H1 (cell line): Measurements from ENCODE around the gene FLNA. TPM values are rescaled to one million over a fixed set of nuclear protein-coding genes. Genes with fewer than 3 reads are reported as not detected.

ENCODE experiments used
- CHD2 ChIP-seq: IDR thresholded peaks from 2 replicates; pipeline ENCODE4 v1.6.1; 2012; ENCODE audit warnings: low read length, improper control_type of control experiment
- JUND ChIP-seq: IDR thresholded peaks from 2 replicates; pipeline ENCODE4 v1.6.1; 2011; ENCODE audit warnings: mild to moderate bottlenecking, improper control_type of control experiment, low read length
- NANOG ChIP-seq: IDR thresholded peaks from 2 replicates; pipeline ENCODE4 v1.6.1; 2011; ENCODE audit warnings: low read length, low read depth, mild to moderate bottlenecking, inconsistent platforms; ENCODE audit not compliant: insufficient read depth, poor library complexity, severe bottlenecking
- SP2 ChIP-seq: IDR thresholded peaks from 2 replicates; pipeline ENCODE4 v1.6.1; 2012; ENCODE audit warnings: mild to moderate bottlenecking, low read length, inconsistent platforms
- polyA plus RNA-seq, 7 experiments: library from polyadenylated mRNA; depleted of rRNA in 3 of 7; stranded (reverse) in 5 of 7; unstranded in 2 of 7; fragments of >200 nt in 5 of 7; fragments of 200-250 nt in 2 of 7; gene quantifications; 1 replicate in 5 of 7; 2 replicates in 1 of 7; 4 replicates in 1 of 7; pipeline versions ENCODE4 v1.2.1 to v1.2.3, GENCODE V29; 2011 to 2013; ENCODE audit warnings: missing spikeins in 2 of 7, mixed read lengths in 2 of 7
- total RNA-seq: library from RNA; stranded (reverse); fragmentation: NEBNext Ultra II Directional; extraction: Animal tissue kit (Norgen Biotek cat#: 25700); gene quantifications from 2 replicates; pipeline ENCODE4 v1.2.1, GENCODE V29; 2021

FLNA gene
- total and polyA plus RNA-seq, 2 of the 8 experiments (the other 6 are each of a cell fraction or from before 2014, with no cell fraction given), result 315 to 925 TPM

DNA sequence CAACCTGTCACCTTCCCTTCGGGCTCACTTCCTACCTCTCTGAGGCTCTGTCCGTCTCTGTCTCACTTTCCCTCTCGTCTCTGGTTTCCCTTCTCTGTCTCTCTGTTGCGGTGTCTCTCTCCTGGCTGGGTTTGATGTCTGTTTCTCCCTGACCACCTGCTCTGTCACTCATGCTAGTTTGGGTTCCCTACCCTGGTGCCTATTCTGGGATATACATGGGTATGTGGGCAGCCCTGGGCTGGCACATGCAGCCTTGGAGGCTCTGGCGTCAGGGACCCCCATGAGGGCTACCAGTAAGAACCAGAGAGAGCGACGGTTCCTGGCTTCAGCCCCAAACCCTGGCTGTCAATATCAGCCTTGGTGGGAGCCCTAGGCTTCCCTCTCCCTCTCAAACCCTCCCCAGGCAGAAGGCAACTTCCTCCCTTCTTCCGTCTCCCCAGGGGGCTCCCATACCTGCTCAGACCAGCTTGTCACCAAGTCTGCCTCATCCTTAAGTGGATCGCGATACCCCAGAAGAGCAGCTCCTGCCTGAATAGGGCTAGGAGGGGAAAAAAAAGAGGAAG, 34.3 kb upstream of the FLNA start (continued):
- TF ChIP-seq NANOG, result no peak
- no peak for TF ChIP-seq JUND
- TF ChIP-seq CHD2, result no peak
- TF ChIP-seq SP2, result no peak
